Cardiac septum (tissue), 1 donor: ENCODE measurements around the gene HNRNPM. TPM values are rescaled to one million over a fixed set of nuclear protein-coding genes. Genes with fewer than 3 reads are reported as not detected.
A peak's percentile ranks its signal among the peaks of the same experiment; 100 is the strongest.

ENCODE experiments used
- DNase-seq: peaks from one replicate; pipeline ENCODE4 v3.0.0-alpha.2; 2020; ENCODE audit warnings: low spot score
- intact Hi-C: fragments of 100-400 bp; cut with DNase I; formaldehyde crosslinking; loops from one replicate; pipeline ENCODE4 v1.14.0; 2022
- total RNA-seq: library from RNA; stranded (reverse); fragmentation: NEBNext Ultra II Directional; extraction: Animal tissue kit (Norgen Biotek cat#: 25700); gene quantifications from one replicate; pipeline ENCODE4 v1.2.1, GENCODE V29; 2021
- donor health status: DM: no; HTN: no; CAD: no.

HNRNPM gene
- total RNA-seq, 1 donor from 2014 or later: 102 TPM

DNA sequence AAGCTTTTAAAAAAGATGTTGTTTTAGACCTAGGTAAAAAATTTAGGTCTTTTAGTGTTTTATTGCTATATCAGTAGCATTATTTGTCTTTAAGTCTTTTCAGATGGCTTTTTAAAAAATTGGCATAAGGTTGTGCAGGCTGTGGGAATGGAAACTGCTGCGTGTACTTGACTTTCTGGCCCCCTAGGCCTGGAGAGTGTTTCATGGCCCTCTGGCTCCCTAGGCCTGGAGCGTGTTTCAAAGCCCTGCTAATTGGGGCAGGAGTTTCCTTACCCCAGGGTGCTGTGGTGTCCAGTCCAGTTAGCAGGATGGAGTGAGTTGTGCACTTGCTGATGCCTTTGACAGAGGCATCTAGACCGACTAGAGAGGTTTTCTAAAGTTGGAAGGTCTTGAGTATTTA, 33.8 kb downstream of the HNRNPM start:
- intact Hi-C loops: no loop called here
- DNase-seq: no peak

DNA sequence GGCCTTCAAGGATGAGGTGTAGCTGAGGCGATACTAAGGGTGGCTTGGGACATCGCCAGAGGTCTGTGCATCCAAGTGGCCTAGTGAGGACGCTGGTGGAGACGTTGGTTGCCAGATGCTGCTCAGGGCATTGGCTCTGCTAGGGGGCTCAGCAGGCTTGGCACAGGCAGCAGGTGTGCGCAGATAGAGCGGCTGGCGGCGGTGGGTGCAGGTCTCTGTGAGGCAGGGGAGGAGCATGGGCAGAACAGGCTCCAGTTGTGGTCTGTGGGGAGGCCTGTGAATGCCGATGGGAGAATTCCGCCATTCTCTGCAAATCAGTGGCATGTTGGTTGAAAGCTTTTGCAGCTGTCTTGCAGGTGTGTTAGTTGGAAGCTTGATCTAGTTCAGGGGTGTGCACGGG, 36.4 kb downstream of the HNRNPM start:
- intact Hi-C loops: no loop called here

DNA sequence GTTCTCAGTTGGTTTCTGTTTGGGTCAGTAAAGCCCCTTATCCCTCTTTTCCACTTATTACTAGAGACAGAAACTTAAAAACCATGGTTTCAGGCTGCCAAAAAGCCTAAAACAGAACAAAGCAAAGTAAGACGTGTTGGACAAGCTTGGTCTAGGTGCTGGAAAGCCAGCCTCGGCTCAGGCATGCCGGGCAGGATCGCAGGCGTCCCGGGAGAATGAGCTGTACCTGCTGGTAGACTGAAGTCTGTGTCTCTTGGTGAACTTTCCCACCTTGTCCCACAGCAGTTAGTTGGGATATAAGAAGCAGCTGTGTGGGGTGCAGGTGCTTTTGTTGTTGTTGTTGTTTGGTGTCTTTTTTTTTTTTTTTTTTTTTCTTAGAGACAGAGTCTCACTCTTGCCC, 36.8 kb downstream of the HNRNPM start:
- intact Hi-C loops: no loop called here
- no peak for DNase-seq

More for the DNA sequence above, 36.4 kb downstream of the HNRNPM start:
- no peak for DNase-seq

DNA sequence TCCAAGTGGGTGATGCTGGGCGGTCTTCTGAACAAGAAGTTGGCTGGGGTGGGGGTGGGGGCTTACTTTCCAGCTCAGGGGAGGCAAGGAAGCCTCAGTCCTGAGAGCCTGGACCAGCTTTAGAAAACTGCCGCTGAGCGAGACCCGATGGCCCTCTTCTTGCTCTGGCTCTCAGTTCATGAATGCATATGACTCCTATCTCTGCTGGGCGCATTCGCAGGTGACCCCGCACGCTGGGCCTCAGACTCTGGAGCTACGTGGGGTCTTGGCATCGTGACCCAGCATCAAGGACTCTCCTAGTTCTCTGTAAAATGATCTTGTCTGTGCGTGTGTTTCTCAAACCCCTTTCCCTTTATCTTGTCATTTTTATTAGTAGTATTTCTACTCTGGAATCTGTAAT, 37.9 kb downstream of the HNRNPM start:
- no peak for DNase-seq
- intact Hi-C loops: no loop called here

DNA sequence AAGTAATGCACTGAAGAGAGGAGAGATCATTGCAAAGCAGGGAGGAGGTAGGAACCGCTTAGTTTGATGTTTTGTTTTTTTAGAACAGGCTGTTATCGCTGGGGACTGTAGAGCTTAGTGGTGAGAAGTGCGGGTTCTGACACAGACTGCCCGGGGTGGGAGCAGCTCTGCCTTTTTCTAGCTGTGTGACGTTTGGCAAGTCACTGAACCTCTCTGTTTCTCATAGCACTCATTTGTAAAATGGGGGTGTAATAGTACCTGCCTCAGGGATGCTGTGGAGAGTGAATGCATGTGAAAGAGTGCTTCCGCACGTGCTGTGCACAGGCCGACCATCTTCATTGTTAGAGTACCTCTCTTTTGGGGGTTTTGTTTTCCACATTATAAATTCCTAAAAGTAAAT, 38.4 kb downstream of the HNRNPM start:
- no peak for DNase-seq
- intact Hi-C loops: no loop called here

DNA sequence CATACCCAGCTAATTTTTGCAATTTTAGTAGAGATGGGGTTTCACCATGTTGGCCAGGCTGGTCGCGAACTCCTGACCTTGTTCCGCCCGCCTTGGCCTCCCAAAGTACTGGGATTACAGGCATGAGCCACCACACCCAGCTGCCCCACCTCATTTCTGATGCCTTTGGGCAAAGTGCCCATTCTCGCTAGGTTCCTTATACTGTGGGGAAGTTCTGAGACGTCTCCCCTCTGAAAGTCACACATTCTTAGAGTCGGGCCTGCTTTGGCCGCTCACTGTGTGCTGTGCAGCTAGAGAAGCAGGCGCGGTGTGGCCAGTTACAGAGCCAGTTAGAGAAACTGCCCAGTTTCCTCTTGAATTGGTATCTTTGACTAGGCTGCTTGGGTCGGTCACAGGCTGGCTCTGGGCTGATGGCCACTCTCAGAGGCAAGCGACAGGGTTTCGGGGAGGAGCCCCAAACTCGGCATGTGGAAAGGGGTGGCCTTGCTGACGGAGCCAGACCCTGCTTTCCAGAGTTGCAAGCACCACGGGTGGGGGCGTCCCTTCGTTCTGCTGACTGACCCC, 39.6 kb downstream of the HNRNPM start:
- peak; percentile 83 for DNase-seq
- intact Hi-C loops: no loop called here

DNA sequence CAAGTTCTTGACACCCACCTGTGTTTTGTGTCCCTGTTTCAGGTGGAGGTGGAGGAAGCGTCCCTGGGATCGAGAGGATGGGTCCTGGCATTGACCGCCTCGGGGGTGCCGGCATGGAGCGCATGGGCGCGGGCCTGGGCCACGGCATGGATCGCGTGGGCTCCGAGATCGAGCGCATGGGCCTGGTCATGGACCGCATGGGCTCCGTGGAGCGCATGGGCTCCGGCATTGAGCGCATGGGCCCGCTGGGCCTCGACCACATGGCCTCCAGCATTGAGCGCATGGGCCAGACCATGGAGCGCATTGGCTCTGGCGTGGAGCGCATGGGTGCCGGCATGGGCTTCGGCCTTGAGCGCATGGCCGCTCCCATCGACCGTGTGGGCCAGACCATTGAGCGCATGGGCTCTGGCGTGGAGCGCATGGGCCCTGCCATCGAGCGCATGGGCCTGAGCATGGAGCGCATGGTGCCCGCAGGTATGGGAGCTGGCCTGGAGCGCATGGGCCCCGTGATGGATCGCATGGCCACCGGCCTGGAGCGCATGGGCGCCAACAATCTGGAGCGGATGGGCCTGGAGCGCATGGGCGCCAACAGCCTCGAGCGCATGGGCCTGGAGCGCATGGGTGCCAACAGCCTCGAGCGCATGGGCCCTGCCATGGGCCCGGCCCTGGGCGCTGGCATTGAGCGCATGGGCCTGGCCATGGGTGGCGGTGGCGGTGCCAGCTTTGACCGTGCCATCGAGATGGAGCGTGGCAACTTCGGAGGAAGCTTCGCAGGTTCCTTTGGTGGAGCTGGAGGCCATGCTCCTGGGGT, 41.0 kb downstream of the HNRNPM start:
- intact Hi-C loops: no loop called here
- peak; percentile 57 for DNase-seq

DNA sequence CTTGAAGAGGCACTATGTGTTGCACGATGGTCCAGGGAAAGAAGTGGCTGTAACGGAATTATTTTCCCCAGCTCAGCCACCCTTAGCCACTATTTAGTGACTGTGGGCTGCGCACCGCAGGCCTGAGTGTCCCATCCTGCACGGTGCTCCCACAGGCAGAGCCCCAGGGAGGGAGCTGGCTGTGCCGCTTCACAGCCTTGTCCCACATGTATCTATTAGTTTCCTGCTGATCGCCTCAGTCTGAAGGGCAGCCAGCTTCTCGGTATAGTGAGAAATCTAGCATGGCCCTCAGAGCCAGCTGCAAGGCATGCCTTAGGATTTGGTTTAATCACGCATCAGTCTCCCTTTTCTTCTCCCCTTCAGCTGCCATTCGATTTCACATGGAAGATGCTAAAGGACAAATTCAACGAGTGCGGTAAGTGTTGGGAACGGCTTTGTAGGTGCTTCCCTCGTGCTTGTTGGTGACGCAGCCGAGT, 41.9 kb downstream of the HNRNPM start:
- intact Hi-C loops: no loop called here
- DNase-seq: peak; percentile 39

DNA sequence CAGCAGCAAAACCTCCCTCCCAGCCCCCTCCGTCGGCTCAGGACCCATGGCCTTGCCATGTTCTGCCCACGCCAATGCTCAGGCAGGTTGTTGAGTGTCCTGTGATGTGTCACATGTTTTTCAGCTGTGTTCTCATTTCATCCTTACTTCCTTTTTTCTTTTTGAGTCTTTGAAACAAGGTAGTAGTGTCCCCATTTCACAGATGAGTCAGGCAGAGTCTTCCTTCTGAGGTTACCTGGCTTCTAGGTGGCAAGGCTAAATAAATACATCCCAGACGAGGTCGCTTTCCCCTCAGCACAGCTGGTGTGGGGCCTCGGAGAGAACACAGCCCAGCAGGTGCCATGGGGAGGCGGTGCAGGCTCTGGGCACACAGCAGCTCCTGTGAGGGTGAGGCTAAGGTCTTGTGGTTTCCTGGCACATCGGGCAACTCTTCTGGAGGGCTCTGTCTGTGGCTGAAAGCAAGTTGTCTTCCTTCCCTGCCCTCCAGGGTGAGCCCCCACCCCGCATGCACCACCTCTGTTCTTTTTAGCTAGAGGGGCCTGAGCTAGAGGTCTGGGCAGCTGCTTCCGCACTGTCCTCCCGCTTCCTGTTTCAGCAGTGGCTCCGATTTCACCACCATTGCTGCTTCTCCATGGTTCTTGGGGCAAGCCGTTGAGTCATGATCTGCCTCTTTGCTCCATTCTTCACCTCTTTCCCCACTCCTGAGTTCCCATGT, 42.5 kb downstream of the HNRNPM start:
- intact Hi-C loops: no loop called here
- peak; percentile 91 for DNase-seq

DNA sequence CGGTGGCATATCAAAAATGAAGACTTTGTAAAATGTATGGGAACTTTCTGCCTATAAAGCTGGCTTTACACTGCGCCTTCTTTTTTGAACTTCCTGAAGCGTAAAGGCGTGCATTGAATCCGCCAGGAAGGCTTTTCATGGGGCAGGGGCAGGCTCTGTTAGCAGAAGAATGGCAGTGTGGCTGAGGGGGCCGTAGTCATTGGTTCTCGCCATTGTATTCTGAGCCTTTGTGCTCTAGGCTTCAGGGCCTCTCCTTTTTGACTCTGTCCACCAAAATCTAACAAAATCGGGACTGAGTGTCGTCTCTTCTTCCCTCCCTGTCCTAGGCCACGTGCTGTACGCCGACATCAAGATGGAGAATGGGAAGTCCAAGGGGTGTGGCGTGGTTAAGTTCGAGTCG, 43.6 kb downstream of the HNRNPM start:
- intact Hi-C loops: no loop called here
- DNase-seq: no peak

DNA sequence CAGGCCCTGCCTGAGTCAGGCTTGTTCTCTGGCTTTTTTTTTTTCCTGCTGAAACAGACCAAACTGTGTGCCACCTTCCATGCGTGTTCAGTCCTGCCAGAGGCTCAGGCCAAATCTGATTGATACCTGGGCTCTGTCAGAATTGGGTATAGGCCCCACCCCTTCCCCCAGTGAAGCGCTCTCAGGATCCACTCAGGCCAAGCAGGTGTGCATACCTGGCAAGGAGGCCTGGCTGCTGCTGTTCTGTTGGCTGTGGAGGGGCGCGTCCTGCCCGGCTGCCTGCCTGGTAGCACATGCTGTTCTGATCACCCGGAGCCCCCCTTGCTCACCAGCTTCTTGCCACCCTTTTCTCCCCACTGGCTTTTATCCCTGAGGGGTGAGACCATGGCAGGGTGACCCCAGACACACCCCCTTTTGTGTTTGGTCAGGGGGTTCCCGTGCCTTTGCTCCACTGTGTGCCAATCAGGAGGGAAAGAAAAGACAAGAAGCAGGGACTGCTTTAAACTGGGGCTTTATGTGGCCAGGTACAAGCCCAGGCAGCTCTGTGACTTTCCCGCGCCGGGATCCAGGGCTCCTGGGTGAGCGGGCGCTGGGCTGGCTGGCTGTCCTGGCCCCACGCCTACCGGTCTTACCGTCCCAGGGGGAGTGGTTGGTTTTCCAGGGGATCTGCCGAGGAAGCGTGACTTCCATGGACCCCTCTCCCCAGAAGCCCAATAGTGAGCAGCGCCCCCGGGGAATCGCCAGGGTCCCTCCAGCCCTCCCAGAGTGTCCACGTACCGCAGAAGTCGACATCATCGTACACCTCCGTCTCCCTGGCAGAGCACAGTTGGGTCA, 45.0 kb downstream of the HNRNPM start:
- DNase-seq: no peak
- intact Hi-C loops: no loop called here

DNA sequence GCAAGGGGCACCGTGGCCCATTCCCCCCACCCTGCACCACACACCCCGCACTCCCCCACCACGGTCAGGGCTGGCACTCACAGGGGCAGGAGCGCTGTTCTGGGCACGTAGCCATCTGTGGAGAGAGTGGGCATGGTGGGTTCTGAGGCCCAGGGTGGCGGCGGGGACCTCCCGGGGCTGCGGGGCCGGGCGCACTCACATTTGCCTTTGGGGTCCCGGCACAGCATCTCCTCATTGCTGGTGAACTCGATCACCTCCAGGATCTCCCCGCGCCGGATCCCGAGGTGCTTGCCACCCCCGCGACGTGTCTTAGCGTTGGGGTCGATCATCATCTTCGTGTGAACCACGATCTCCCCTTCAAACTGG, 45.6 kb downstream of the HNRNPM start:
- no peak for DNase-seq
- intact Hi-C loops: no loop called here

DNA sequence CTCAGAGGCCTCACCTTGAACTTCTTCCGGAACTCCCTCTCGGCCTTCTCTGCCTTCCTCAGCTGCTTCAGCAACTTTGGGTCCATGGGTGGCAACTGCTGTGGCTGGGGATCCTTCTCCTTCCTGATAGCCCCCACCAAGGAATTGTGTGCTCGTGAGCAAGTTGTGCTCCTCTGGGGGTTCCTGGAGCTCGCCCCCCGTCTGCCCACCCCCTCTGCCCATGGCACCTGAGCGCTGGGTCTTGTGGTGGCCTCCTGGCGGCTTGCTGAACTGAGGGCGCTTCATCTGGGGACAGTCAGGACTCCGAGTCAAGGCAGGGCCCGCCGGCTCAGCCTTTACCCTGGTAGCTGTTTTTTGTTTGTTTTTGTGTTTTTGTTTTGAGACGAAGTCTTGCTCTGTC, 46.1 kb downstream of the HNRNPM start:
- no peak for DNase-seq
- intact Hi-C loops: no loop called here

DNA sequence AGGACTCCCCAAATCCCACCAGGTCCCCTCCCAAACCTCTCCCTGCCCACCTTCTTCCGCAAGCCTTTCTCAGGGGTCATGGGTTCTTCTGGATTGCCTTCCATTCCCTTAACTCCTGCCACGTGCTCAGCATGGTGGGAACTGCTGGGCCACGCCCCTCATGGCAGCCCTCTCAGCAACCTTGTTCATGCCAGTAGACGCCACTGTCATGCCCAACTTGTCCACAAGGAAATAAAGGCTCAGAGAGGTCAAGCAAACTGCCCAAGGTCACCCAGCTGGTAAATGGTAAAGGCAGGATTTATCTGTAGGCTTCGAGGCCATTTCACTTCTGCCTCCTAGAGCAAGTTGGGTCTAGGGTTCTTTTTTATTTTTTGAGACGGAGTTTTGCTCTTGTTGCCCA, 46.8 kb downstream of the HNRNPM start:
- DNase-seq: no peak
- intact Hi-C loops: no loop called here

DNA sequence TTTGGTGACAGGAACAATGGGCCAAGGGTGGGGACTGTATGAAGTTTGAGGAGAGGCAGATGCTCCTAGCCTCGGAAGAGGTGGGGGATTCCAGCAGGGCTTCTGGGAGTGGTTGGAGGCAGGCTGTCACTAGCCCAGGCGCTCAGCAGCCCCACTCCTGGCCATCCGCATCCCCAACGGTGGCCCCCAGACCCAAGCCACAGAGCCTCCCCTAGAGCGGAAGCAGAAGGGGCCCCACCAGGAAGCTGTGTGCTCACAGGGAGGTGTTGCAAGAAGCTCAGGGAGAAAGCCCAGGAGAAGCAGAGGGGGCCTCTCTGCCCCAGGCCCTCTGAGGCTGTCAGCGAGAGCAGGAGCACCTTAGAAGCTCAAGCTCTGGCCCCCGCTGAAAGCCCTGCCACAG, 49.4 kb downstream of the HNRNPM start:
- DNase-seq: peak; percentile 79
- intact Hi-C loops: no loop called here

DNA sequence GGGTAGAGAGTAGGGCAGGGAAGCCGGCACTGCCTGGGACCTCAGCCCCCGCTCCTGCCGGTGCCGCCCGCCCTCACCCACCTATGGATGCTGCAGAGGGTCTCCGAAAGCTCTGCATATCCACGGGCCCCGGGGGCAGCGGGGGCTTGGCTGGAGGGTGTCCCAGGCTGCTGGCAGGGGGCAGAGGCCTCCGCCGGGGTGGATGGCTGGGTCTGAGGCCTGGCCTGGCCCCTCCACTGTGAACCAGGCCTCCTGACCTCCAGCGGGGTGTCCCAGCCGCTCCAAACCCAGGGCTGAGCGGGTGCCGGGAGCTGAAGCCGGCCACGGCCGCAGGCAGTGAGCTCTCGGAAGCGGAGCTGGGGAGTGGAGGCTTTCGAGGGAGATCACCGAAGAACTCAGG, 53.5 kb downstream of the HNRNPM start:
- no peak for DNase-seq
- intact Hi-C loops: no loop called here

DNA sequence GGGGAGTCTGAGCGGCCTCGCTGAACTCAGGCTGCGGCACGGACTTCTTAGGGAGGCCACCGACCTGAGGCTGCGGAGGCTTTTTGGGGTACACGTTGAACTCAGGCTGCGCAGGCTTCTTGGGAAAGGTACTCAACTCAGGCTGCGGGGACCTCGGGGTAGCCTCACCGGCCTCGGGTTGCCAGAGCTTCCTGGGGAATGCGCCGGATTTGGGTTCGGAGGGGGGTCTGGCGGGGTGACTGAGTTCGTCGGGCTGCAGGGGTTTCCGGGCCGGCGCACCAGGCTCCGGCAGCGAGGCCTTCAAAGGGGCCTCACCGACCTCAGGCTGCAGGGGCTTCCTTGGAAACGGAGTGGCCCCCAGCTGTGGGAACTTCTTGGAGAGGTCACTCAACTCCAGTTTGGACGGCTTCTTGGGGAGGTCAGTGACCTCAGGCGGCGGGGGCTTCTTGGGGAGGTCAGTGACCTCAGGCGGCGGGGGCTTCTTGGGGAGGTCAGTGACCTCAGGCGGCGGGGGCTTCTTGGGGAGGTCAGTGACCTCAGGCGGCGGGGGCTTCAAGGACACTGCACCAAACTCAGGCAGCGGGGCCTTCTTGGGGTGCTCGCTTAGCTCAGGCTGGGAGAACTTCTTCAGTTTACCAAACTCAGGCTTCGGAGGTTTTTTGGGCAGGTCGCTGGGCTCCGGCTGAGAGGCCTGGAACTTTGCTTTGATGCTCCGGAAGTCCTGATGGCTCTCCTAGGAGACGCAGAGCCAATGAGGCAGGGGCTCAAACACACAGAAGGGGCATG, 54.5 kb downstream of the HNRNPM start:
- intact Hi-C loops: no loop called here
- DNase-seq: no peak

DNA sequence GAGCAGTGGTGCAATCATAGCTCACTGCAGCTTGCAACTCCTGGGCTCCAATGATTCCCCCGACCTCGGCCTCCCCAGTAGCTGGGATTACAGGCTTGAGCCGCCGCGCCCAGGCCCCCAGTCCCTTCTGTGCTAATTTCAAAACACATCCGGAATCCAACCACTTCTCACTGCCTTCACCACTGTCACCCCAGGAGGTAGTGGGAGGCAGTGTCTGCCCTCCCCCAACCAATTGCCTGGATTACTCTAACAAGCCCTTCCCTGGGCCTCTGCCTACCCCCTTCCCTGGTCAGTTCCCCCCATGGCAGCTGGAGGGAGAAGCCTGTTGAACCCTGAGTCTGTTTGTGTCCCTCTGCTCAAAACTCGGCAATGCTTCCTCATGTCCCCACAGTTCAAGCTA, 55.4 kb downstream of the HNRNPM start:
- no peak for DNase-seq
- intact Hi-C loops: no loop called here

DNA sequence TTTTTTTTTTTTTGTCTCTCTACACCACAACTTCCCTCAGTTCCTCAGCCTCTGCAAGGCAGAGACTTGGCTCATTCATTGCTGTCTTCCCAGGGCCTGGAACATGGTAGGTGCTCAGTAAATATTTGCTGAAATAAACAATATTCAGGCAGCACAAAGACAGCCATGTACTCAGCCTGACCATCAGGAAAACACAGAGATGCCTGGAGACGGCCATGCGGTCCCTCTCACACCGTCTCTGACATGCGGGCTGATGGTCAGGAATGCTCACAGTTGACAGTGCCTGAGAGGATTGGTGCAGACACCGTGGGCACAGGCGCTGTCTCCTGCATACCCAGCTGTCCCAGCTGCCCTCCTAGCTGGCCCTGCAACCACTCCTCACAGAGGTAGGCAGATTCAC, 56.7 kb downstream of the HNRNPM start:
- intact Hi-C loops: no loop called here
- DNase-seq: no peak
